Activated CD8-positive, alpha-beta memory T cell treated with anti-CD3 and anti-CD28 coated beads, Interleukin-2, amount 50 U/mL, for 24 hours (primary cell): ENCODE results near the gene NAV1.
"Not testable (repeated sequence)": the region's sequence is repeated elsewhere in the genome, so short reads cannot be mapped to it uniquely, and the experiment has no call there.

Experiments used
- DNase-seq: peaks from one replicate; pipeline ENCODE4 v3.0.0-alpha.2; 2020; ENCODE audit errors: extremely low read depth

NAV1 gene, protein sequence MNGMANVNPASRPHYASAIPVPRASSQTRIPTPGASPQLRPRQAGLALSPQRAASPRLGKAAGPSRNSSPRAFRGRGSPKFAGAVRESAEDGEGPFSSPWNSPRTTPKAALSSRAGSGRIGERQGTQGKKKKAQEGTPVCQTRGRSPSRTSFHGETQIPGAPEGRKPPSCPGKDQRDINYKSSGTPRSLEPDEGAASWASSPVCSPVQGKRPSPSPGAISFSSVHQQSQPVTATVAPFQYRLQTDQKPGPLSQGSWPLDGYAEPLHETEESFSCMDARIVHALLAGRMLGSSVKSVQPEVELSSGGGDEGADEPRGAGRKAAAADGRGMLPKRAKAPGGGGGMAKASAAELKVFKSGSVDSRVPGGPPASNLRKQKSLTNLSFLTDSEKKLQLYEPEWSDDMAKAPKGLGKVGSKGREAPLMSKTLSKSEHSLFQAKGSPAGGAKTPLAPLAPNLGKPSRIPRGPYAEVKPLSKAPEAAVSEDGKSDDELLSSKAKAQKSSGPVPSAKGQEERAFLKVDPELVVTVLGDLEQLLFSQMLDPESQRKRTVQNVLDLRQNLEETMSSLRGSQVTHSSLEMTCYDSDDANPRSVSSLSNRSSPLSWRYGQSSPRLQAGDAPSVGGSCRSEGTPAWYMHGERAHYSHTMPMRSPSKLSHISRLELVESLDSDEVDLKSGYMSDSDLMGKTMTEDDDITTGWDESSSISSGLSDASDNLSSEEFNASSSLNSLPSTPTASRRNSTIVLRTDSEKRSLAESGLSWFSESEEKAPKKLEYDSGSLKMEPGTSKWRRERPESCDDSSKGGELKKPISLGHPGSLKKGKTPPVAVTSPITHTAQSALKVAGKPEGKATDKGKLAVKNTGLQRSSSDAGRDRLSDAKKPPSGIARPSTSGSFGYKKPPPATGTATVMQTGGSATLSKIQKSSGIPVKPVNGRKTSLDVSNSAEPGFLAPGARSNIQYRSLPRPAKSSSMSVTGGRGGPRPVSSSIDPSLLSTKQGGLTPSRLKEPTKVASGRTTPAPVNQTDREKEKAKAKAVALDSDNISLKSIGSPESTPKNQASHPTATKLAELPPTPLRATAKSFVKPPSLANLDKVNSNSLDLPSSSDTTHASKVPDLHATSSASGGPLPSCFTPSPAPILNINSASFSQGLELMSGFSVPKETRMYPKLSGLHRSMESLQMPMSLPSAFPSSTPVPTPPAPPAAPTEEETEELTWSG (N-terminal part only)

DNA sequence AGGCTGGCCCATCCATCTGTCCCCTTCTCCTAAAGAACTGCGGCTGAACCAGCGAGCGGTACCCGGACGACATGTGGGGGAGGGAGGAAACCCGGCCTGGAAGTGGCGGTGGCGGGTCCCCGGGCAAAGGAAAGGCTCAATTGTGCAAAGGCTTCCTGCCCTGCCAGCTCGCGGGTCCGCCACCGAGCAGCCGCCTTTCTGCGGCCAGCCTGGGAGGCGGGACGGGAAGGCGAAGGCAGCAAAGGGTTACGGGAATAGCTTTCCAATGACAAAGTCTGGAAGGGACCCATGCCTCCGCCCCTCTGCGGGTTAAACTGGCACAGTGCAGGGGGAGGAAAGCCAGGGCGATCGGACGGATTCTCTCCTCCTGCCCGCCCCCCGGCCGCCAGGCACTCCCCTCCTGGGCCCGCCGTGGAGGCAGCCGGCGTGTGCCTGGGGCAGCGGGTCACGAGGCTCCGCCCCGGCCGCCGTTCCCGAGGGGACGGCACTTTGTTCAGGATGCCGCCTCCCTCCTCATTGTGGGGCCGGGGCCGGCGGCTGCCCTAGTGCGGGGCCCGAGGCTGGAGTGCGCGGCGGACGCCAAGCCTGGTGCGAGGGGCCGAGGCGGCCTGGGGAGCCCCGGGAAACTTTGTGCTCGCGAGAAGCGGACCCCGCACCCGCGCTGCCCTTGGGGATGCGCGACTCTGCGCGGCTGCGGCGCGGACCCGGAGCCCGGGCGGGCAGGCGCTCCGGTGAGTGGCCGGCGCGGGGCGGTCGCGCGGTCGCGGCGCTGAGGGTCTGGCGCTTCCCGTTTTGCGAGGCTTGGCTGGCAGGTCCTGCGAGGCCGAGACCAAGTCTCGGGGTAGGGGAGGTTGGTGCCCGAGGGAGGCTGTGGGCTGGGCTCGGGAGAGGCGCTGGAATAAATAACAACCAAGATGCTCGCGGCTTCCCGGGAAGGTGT is at the start of gene NAV1:
Gene NAV1, plus strand, starts transcription at position 516 of the 940 bp plus-strand sequence. CDS start 83,758 bp downstream, outside the sequence.
- no peak for DNase-seq

DNA sequence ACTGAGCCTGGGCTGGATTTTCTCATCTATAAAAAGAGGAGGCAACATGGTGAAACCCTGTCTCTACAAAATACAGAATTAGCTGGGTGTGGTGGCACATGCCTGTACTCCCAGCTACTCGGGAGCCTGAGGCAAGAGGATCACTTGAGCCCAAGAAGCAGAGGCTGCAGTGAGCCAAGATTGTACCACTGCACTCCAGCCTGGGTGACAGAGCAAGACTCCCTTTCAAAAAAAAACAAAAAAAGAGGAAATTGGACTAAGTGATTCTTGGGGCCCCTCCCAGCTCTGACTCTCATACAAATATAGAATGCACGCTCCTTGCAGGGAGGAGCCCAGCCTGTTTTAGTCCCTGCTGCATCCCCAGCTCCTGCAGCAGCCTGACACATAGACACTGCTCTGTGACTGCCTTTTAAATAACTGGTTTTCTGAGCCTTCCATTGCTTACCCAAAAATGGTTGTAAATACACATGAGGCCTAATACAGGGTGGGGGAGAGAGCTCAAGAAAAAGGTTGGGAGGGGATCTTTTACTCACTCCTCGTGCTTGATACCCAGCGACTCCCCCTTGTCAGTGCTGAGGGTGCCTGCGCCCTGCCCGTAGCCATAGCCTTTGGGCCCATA is 49.2 kb upstream of the NAV1 start:
- DNase-seq = no peak

DNA sequence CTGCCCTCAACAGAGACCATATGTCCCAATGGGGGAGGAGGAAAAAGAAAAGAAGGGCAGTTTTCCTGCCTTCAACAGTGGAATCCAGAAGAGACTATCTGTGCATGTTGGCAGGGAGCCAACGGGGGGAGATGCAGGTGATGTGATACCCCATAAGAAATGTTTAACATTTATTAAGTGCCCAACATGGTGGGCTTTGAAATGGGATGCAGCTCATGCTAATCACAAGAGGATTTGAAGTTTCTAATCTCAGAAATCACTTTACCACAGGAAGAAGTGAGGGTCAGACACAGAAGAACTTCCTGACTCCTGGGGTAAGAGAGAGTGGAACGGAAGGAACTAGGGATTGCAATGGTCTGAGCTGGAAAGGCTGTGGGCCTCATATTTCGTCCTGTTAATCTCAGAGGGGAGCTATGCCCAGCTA is 48.2 kb upstream of the NAV1 start:
- no peak for DNase-seq

DNA sequence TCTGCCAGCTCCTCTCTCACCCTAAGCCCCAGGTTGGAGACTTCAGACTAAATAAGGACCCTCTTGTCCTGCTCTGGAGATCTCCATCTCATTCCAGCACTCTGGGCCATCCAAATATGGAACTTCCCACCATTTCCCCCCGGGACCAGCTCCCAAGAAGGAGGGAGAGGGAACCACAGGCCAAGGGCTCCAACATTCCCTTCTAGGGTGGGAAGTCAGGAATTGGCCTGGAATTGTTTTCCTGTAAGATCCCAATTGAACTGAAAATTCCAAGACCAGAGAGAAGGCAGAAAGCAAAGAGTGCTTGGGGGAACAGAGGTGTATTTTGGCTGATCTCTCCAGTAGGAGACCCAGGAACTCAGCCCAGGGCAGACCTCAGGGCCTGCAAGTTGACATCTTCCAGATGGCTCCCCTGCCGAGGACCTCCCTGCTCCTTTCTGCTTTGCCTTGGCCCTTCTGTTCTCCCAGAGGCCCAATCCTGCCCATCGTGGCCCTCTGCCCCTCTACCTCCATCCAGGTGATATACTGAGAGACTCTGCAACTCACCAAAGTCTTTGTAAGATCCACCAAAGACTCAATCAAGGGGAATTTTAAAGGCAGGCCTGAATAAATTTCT is 46.9 kb upstream of the NAV1 start:
- no peak for DNase-seq

DNA sequence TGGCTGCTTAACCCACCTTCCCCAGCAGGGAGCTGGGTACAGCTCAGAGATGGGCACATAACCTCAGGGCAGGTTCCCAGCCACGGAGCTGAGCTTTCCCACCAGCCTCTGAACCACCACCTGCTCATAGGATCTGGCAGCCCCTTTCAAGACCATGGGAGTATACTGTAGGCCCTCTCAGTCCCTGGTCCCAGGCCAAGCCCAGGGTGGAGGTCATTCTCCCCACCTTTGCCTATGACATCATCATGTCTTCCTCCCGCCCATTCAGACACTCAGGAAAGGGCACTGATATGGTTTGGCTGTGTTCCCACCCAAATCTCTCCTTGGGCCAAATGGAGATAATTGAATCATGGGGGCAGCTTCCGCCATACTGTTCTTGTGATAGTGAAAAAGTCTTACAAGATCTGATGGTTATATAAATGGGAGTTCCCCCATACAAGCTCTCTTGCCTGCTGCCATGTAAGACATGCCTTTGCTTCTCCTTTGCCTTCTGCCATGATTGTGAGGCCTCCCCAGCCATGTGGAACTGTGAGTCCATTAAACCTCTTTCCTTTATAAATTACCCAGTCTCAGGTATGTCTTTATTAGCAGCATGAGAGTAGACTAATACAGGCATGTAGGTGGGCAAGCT is 45.8 kb upstream of the NAV1 start:
- not testable (repeated sequence) for DNase-seq

DNA sequence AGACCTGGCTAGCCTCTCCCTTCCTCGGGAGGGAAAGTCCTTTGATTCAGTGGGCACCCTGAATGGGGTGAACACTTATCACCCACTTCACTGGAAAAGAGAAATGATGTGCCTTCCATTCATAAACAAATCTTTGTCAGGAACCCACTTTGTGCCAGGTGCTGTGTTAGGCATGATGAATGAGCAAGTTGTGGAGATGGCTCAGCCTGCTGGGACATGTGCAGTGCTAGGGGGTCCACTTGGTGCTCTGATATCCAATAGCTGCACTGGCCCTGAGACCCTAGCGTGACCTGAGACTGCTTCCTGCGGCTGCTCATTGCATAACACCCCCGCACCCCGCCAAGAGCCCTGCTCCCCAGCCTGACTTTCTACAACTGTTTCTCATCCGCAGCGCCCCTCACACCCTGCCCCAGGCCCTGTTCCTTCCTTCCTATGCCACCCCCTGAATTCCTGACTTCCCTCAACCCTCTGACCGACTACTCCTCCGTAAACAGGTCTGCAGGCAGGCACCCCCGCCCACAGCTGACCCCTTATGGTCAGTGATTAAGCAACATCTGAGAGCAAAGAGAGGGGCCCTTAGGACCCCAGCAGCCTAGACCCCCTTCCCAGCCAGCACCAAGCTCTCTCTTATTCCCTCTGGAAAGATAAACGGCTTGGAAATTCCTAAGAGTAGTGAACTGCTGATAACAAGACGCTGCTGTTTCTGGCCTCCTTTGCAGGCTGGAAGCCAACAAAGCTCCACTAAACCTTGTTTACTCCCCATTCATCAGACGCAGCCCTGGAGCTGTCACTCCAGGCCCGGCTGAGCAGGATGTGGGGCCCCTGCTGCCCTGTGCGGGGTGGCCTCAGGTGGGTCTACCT is 44.9 kb upstream of the NAV1 start:
- DNase-seq = no peak

DNA sequence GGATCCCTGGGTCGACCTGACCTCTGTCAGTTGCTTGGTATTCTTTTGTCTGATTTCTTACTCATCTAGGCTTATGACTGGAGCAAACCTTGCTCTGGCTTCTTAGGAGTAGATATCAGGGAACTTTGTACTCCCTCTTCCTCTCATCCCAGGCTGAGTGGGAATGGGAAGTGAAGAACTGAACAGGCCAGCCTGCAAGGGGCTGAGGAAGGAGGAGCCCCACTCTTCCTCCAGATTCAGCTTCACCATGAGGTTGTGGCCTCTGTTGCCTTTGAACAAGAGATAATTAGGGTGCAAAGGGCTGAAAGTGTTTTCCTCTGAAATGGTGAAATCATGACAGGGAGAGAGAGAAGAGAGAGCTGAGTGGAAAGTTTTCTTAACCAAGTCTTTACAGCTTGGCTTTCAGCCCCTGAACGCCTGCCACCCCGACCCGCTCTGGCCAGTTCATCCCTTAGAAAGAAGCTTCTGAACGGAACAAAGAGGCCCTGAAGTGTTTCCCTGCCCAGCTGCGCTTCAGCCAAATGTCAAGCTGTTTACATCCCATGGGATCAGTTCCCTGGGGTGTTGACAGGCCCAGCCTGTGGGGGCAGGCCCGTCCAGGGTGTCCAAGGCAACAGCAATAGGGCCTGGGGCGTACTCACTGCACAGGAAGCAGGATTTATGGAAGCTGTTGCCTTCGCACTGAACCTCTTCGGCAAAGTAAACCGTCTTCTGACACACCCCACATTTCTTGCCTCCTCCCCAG is 43.2 kb upstream of the NAV1 start:
- no peak for DNase-seq

DNA sequence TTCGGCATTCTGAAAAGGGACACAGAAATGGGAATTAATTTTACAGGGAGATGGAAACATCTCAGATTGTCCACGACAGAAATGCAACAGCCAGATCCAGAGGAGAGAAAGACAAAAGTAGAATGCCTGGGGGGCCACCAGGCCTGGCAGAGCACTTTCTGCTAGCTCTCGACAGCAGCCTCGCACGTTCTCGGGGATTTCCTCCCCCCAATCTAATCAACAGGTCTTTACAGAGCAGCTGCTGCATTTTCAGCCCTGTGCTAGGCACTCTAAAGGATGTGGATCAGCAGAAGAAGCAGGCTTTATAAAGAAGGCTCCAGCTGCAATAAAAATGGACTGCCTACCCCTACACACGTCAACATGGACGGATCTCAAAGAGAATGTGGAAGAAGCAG is 42.6 kb upstream of the NAV1 start:
- DNase-seq = no peak

DNA sequence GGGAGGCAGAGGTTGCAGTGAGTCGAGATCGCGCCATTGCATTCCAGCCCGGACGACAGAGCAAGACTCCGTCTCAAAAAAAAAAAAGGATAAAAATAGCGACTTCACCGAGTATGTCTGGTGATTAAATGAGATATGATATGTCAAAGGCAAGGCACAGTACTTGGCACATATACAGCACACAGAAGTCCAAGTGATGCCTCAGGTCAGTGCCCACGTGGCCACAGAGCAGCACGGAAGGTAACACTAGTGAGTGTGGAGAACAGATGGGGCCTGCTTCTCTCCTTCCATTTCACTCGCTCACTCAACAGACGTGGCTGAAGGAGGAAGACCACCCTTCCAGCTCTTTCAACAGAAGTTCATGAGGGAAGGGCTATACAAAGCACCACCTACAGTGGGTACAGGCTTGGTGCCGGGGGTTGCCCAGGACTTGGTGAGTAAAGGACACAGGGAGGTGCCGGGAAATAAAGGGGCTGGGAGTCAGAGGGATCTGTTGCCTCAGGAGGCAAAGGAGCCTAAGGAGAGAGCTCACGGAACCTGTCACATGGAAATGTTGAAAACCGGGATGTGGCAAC is 40.9 kb upstream of the NAV1 start:
- no peak for DNase-seq

DNA sequence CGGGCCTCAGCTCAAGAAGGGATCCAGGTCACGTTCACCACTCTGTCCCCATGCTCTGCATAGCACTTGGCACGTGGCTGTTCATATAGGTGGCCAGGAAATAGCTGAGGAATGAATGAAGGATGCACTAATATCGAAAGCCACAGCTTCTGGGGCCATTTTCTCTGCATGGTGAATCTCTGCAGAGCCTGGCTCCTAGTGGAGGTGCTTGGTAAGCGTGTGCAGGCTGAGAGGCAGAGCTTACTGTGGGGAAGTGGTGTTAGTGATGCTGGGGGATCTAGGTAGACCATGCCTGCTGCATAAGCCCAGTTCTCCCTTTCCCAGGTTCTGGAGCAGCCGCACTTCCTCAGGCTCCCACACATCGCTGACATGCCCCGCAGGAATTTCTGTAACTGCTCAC is 40.3 kb upstream of the NAV1 start:
- no peak for DNase-seq

DNA sequence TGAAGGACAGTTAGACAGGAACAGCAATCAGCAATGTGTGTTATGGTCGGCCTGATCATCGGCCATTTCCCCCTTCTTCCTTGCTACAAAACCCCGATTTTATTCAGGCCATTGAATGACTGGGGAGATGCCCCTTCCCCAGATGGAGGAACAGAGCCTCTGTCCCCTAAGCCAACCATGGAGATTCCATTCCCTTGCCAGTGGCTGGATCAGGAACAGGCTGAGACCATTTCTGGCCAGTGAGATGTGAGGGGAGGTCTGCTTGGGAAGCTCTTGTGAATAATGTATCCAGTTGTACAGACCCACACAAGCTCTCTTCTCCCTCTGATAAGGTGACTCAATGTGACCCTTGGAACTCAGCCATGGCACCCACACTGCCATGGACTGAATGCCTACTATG is 39.7 kb upstream of the NAV1 start:
- DNase-seq = no peak

DNA sequence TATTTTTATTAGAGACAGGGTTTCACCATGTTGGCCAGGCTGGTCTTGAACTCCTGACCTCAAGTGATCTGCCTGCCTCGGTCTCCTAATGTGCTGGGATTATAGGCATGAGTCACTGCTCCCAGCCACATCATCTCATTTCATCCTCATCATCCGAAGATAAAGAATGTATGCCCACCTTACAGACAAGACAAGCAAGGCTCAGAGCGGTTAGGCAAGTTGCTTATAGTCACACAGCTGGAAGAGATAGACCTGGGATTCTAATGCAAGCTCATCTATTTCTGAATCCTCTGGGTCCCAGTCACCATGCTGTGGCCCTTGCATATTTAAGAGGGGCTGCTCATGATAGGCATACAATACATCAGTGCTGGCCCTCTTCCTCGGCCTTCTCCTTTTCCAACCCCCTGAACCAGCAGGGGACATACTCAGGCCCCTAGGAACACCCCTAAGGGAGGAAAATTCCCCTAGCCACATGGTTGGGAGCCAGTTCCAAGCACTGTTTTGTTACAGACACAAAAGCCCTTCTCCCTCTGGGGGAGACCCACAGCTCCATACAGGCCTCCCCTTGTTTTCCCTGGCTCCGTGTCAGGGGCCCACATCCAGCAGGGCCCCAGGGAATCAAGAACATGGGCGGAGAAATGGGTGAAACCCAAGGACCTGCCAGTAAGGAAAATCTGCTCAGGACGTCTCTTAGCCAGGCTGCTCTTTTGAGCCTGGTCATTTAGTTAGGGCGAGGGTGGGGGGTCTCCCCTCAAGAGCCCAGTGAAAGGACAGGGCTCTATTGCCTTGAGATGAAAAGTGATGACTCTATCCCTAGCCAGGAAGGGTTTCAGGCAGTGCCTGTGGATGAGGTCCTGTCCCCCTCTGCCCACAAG is 38.9 kb upstream of the NAV1 start:
- DNase-seq = no peak

DNA sequence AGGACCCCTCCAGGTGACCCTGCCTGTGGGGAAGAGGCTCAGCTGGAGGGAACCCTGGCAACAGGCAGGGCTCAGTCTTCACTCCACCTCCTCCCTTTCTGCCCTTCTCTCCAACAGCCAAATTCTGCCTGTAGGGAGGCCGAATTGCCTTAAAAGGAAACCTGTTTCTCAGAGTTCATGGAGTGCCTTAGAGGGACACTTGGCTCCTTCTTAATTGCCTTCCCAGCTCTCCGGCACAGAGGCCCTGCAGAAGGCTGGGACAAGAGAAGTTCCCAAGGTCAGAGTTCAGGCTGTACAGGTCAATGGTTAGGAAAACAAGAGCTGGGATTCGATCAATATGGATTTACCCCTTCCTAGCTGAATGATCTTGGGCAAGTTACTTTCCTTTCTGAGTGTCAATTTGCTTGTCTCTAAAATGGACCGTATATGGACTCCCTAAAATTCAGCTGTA is 38.2 kb upstream of the NAV1 start:
- no peak for DNase-seq

DNA sequence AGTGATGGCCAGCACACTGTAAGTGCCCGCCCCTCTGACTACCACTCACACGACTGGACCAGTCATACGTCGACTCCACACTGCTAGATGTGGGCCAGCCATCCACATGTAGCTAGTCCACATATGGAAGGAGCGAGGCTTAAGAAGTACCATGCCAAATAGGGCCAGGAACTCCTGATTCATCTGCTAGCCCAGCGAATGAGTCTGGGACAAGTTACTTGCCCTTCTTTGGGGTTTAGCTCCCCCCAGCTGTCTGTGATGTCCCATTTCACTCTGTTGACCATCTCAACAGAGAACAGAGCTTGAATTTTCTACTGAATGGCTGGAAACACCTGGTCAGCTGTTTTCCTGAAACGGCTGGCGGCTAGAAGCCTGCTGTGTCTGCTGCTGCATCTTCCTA is 37.8 kb upstream of the NAV1 start:
- no peak for DNase-seq

DNA sequence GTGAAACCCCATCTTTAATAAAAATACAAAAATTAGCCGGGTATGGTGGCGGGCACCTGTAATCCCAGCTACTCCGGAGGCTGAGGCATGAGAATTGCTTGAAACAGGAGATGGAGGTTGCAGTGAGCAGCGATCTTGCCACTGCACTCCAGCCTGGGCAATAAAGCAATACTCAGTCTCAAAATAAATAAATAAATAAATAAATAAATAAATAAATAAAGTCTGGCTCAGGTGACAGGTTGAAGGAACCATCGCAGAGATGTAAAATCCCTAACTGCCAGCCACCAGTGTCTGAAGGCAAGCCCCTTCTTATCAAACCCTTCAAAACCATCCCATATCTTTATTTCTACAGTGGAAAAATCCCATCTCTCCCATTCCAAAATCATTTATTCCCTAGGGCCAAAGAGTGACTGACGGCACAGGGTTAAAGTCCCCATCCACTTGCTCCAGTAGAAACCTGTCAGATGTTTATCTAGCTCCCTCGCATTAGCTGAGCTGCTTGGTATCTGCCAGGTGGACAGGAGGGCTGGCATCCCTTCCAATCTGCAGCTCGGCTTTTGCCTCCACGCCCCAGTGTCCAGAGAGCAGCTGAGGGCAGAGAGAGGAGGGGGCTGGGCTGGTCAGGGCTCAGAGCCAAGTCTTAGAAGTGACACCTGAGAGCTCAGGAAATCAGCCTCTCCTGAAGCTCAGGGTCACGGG is 37.0 kb upstream of the NAV1 start:
- no peak for DNase-seq

DNA sequence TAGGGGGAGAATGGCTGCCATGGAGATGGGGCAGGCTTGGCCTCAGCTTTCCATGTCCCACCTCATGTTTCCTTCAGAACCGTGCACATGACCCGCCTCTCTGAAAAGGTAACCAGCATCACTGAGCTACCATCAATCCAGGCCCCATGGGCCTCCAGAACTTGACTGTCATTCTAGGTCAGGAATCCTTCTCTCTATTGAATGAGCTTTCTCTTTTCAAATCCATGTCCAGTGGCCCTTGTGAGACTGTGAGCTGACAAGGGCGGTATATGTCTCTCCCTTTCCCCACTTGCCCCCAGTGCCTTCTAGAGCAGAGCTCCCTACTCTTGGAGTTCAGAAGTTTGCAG is 36.4 kb upstream of the NAV1 start:
- no peak for DNase-seq
